AG09309 (cell line): ENCODE data around the gene COPS7A.

ENCODE experiments used
- DNase-seq: peaks from one replicate; pipeline ENCODE4 v3.0.0-alpha.2; 2010; ENCODE audit warnings: low read depth
- H3K4me3 ChIP-seq: 2 replicates; pipeline ENCODE4 v1.5.1; 2011; ENCODE audit warnings: mild to moderate bottlenecking, low read depth, low read length, moderate library complexity; ENCODE audit not compliant: control insufficient read depth
- CTCF ChIP-seq: IDR thresholded peaks from 2 replicates; pipeline ENCODE4 v1.5.1; 2011; ENCODE audit warnings: mild to moderate bottlenecking, low read depth, low read length, inconsistent platforms; ENCODE audit not compliant: insufficient read depth, control insufficient read depth; ENCODE audit errors: missing control alignments

Gene COPS7A

GRCh38 chr12:6758506-6759095 lies 34.8 kb downstream of the COPS7A start:
- TF ChIP-seq CTCF, result no peak
- H3K4me3 ChIP-seq, result no peak overlapping the region
- no peak for DNase-seq

- no peak for TF ChIP-seq CTCF
- DNase-seq, result no peak
- no peak overlapping the region for H3K4me3 ChIP-seq
These were observed 35.9 kb downstream of the COPS7A start for GRCh38 chr12:6759741-6760140.

GRCh38 chr12:6763380-6763779 lies 39.5 kb downstream of the COPS7A start:
- no peak for TF ChIP-seq CTCF
- H3K4me3 ChIP-seq, result peak overlapping the region; percentile 24
- no peak for DNase-seq

- no peak for TF ChIP-seq CTCF
- H3K4me3 ChIP-seq, result peak overlapping the region; percentile 31
- DNase-seq, result peak; percentile 98
These were observed 40.4 kb downstream of the COPS7A start for GRCh38 chr12:6764011-6764828.

- DNase-seq, result no peak
- TF ChIP-seq CTCF, result no peak
- no peak overlapping the region for H3K4me3 ChIP-seq
These were observed 41.3 kb downstream of the COPS7A start for GRCh38 chr12:6765048-6765633.

- no peak for TF ChIP-seq CTCF
- H3K4me3 ChIP-seq, result peak within 1 kb of the TSS; percentile 93
- peak; percentile 57 for DNase-seq
These were observed 42.1 kb downstream of the COPS7A start, which contains the start of gene PTMS for GRCh38 chr12:6765634-6766581. PTMS (plus strand) TSS chr12:6766363; CDS start chr12:6766706, 343 bp downstream.
